ENCODE measurements around the gene GRAMD1B. TPM values are rescaled to one million over a fixed set of nuclear protein-coding genes. Genes with fewer than 3 reads are reported as not detected.

The GRAMD1B gene
- total RNA-seq, 6 experiments from 2014 or later = 1.0 to 2.0 (median 1.5) TPM

- Histone ChIP-seq H3K4me1 (peaks cover 0 to 5% (median 0%) of the 10 kb centered on the region in 4 donors), H3K27me3 (no peaks in the 10 kb centered on the region), H3K4me3 (no peak overlapping the region), H3K27ac (no peak overlapping the region), H3K36me3 (no peaks in the 10 kb centered on the region), H3K9me3 (no peaks in the 10 kb centered on the region)
- WGBS (ENCODE audit: insufficient coverage, low coverage, low lambda C conversion rate, missing lambda C conversion rate) = 83% methylated on average over 3 of the region's 5 CpGs
- intact Hi-C loops (cut with DNase I) = no loop called here
- ATAC-seq (no peak), DNase-seq (no peak)
- TF ChIP-seq POLR2A (IDR thresholded peaks at IDR 0.05) (no peak), CTCF (IDR thresholded peaks at IDR 0.05) (no peak)
These were observed 131.3 kb downstream of the GRAMD1B start for GRCh38 chr11:123561431-123561800.

GRCh38 chr11:123562158-123562557 lies 132.1 kb downstream of the GRAMD1B start:
- DNase-seq (peak in 1 of 3 donors; percentile 58), ATAC-seq (peak; percentile 62 to 93 (median 73))
- no peaks in the 10 kb centered on the region for H3K9me3 ChIP-seq
- no peak overlapping the region for H3K4me3 ChIP-seq
- intact Hi-C loops (cut with DNase I) = no loop called here
- no peaks in the 10 kb centered on the region for H3K27me3 ChIP-seq
- peaks cover 0 to 5% (median 0%) of the 10 kb centered on the region in 4 donors for H3K4me1 ChIP-seq
- 45% methylated on average over 7 of the region's 7 CpGs for WGBS (ENCODE audit: insufficient coverage, low coverage, low lambda C conversion rate, missing lambda C conversion rate)
- no peak overlapping the region for H3K27ac ChIP-seq
- TF ChIP-seq CTCF (IDR thresholded peaks at IDR 0.05) (no peak), POLR2A (IDR thresholded peaks at IDR 0.05) (no peak)
- H3K36me3 ChIP-seq = no peaks in the 10 kb centered on the region

- intact Hi-C loops (cut with DNase I) = no loop called here
- H3K9me3 ChIP-seq = no peaks in the 10 kb centered on the region
- no peaks in the 10 kb centered on the region for H3K36me3 ChIP-seq
- peaks cover 0 to 5% (median 0%) of the 10 kb centered on the region in 4 donors for H3K4me1 ChIP-seq
- H3K27ac ChIP-seq = no peak overlapping the region
- DNase-seq (no peak), ATAC-seq (no peak)
- WGBS (ENCODE audit: insufficient coverage, low coverage, low lambda C conversion rate, missing lambda C conversion rate) = 87% methylated on average over 8 of the region's 8 CpGs
- no peaks in the 10 kb centered on the region for H3K27me3 ChIP-seq
- no peak overlapping the region for H3K4me3 ChIP-seq
- TF ChIP-seq POLR2A (IDR thresholded peaks at IDR 0.05) = no peak
- no peak for TF ChIP-seq CTCF (IDR thresholded peaks at IDR 0.05)
These were observed 132.8 kb downstream of the GRAMD1B start for GRCh38 chr11:123562829-123563228.

- Histone ChIP-seq H3K9me3 (no peaks in the 10 kb centered on the region), H3K27ac (no peak overlapping the region), H3K27me3 (no peaks in the 10 kb centered on the region), H3K4me3 (no peak overlapping the region), H3K36me3 (no peaks in the 10 kb centered on the region), H3K4me1 (peaks cover 0 to 5% (median 0%) of the 10 kb centered on the region in 4 donors)
- TF ChIP-seq CTCF (IDR thresholded peaks at IDR 0.05) = no peak
- TF ChIP-seq POLR2A (IDR thresholded peaks at IDR 0.05) = no peak
- DNase-seq = no peak
- no peak for ATAC-seq
- WGBS (ENCODE audit: insufficient coverage, low coverage, low lambda C conversion rate, missing lambda C conversion rate) = 90% methylated on average over 2 of the region's 3 CpGs
- intact Hi-C loops (cut with DNase I) = no loop called here
These were observed 134.2 kb downstream of the GRAMD1B start for GRCh38 chr11:123564221-123564620.

GRCh38 chr11:123566852-123567251 lies 136.8 kb downstream of the GRAMD1B start:
- Histone ChIP-seq H3K9me3 (no peaks in the 10 kb centered on the region), H3K27me3 (no peaks in the 10 kb centered on the region), H3K27ac (no peak overlapping the region), H3K4me1 (peaks cover 0 to 3% (median 0%) of the 10 kb centered on the region in 4 donors), H3K36me3 (no peaks in the 10 kb centered on the region), H3K4me3 (no peak overlapping the region)
- ATAC-seq (no peak), DNase-seq (no peak)
- 78% methylated on average over 4 of the region's 4 CpGs for WGBS (ENCODE audit: insufficient coverage, low coverage, low lambda C conversion rate, missing lambda C conversion rate)
- intact Hi-C loops (cut with DNase I) = no loop called here
- TF ChIP-seq CTCF (IDR thresholded peaks at IDR 0.05) = no peak
- no peak for TF ChIP-seq POLR2A (IDR thresholded peaks at IDR 0.05)
